ENCODE measurements around the gene MTTP. TPM values are rescaled to one million over a fixed set of nuclear protein-coding genes. Genes with fewer than 3 reads are reported as not detected.

The MTTP gene
- total and polyA plus RNA-seq, 2 donors (not counting 1 experiment from before 2014, with no cell fraction given): 0.03 TPM; not detected in 1

GRCh38 chr4:99664716-99665115 lies 90.1 kb downstream of the MTTP start:
- H3K4me1 Mint-ChIP-seq: no peaks in the 10 kb centered on the region
- H3K27ac Mint-ChIP-seq: no peak overlapping the region
- H3K27ac ChIP-seq (ENCODE audit: low read length in 2 of 2): no peak overlapping the region
- H3K36me3 ChIP-seq (replicated peaks in 1 of 2; ENCODE audit: control extremely low read depth in 1 of 2, control insufficient read depth in 1 of 2, extremely low read depth in 1 of 2, insufficient read depth in 2 of 2, low read length in 1 of 2): no peaks in the 10 kb centered on the region
- no peak overlapping the region for H3K9ac ChIP-seq (ENCODE audit: low read length)
- H4K20me1 ChIP-seq (ENCODE audit: control insufficient read depth, insufficient read depth, low read length, poor library complexity, severe bottlenecking): no peaks in the 10 kb centered on the region
- ChIA-PET POLR2A (no interaction called here), CTCF (no interaction called here)
- H3K9me3 Mint-ChIP-seq (ENCODE audit: insufficient read depth): no peaks in the 10 kb centered on the region
- H3K27me3 Mint-ChIP-seq: peaks cover 15% of the 10 kb centered on the region
- ATAC-seq (ENCODE audit: low read depth): no peak
- H3K4me3 ChIP-seq (ENCODE audit: control extremely low read depth in 1 of 5, extremely low read depth in 1 of 5, insufficient read depth in 1 of 5, low read depth in 2 of 5, low read length in 4 of 5): no peak overlapping the region
- H3K4me3 Mint-ChIP-seq: no peak overlapping the region
- H3K27me3 ChIP-seq (replicated peaks in 1 of 4; ENCODE audit: control extremely low read depth in 1 of 4, control insufficient read depth in 3 of 4, insufficient read depth in 4 of 4, low read length in 3 of 4): no peaks in the 10 kb centered on the region
- no peak for TF ChIP-seq EZH2 (IDR thresholded peaks at IDR 0.05; ENCODE audit: borderline replicate concordance, insufficient read depth, low read depth, low read length, poor library complexity, severe bottlenecking)
- no peak for TF ChIP-seq CTCF (IDR thresholded peaks at IDR 0.05)
- H3K4me2 ChIP-seq (replicated peaks; ENCODE audit: low read depth, low read length, poor library complexity, severe bottlenecking): no peak overlapping the region
- H3K4me1 ChIP-seq (ENCODE audit: control insufficient read depth in 2 of 2, insufficient read depth in 2 of 2, low read length in 2 of 2): no peaks in the 10 kb centered on the region
- H3K9me3 ChIP-seq (ENCODE audit: control extremely low read depth in 1 of 3, control insufficient read depth in 2 of 3, insufficient read depth in 1 of 3, low read length in 2 of 3): peaks cover 0 to 1% (median 0%) of the 10 kb centered on the region in 3 donors
- H3K79me2 ChIP-seq (ENCODE audit: control insufficient read depth, insufficient read depth, low read length): no peaks in the 10 kb centered on the region
- no peak for DNase-seq
- no peak overlapping the region for H2AFZ ChIP-seq (ENCODE audit: insufficient read depth, low read depth, low read length, poor library complexity, severe bottlenecking)
- intact Hi-C loops (cut with micrococcal nuclease): no loop called here

GRCh38 chr4:99665983-99666382 lies 91.4 kb downstream of the MTTP start:
- Mint-ChIP-seq H3K9me3 (ENCODE audit: insufficient read depth) (no peaks in the 10 kb centered on the region), H3K4me3 (no peak overlapping the region), H3K27me3 (peaks cover 15% of the 10 kb centered on the region), H3K4me1 (no peaks in the 10 kb centered on the region), H3K27ac (no peak overlapping the region)
- CTCF ChIA-PET: no interaction called here
- no peak overlapping the region for H3K4me2 ChIP-seq (replicated peaks; ENCODE audit: low read depth, low read length, poor library complexity, severe bottlenecking)
- no CpG with 5 or more reads among the region's 1 CpG for WGBS (ENCODE audit: insufficient coverage)
- peaks cover 0 to 4% (median 0%) of the 10 kb centered on the region in 4 experiments for H3K27me3 ChIP-seq (replicated peaks in 1 of 4; ENCODE audit: control extremely low read depth in 1 of 4, control insufficient read depth in 3 of 4, insufficient read depth in 4 of 4, low read length in 3 of 4)
- no peaks in the 10 kb centered on the region for H4K20me1 ChIP-seq (ENCODE audit: control insufficient read depth, insufficient read depth, low read length, poor library complexity, severe bottlenecking)
- ATAC-seq (ENCODE audit: low read depth) (no peak), DNase-seq (no peak)
- no peaks in the 10 kb centered on the region for H3K36me3 ChIP-seq (replicated peaks in 1 of 2; ENCODE audit: control extremely low read depth in 1 of 2, control insufficient read depth in 1 of 2, extremely low read depth in 1 of 2, insufficient read depth in 2 of 2, low read length in 1 of 2)
- H3K4me1 ChIP-seq (ENCODE audit: control insufficient read depth in 2 of 2, insufficient read depth in 2 of 2, low read length in 2 of 2): no peaks in the 10 kb centered on the region
- no peak overlapping the region for H3K9ac ChIP-seq (ENCODE audit: low read length)
- H3K27ac ChIP-seq (ENCODE audit: low read length in 2 of 2): no peak overlapping the region
- POLR2A ChIA-PET: no interaction called here
- no peak for TF ChIP-seq CTCF (IDR thresholded peaks at IDR 0.05)
- intact Hi-C loops (cut with micrococcal nuclease): no loop called here
- H3K4me3 ChIP-seq (ENCODE audit: control extremely low read depth in 1 of 5, extremely low read depth in 1 of 5, insufficient read depth in 1 of 5, low read depth in 2 of 5, low read length in 4 of 5): no peak overlapping the region
- peaks cover 0 to 3% (median 1%) of the 10 kb centered on the region in 3 donors for H3K9me3 ChIP-seq (ENCODE audit: control extremely low read depth in 1 of 3, control insufficient read depth in 2 of 3, insufficient read depth in 1 of 3, low read length in 2 of 3)
- H2AFZ ChIP-seq (ENCODE audit: insufficient read depth, low read depth, low read length, poor library complexity, severe bottlenecking): no peak overlapping the region
- no peaks in the 10 kb centered on the region for H3K79me2 ChIP-seq (ENCODE audit: control insufficient read depth, insufficient read depth, low read length)
